HK-2 (cell line): ENCODE data around the gene STAC2.
"Not testable (repeated sequence)": the region's sequence is repeated elsewhere in the genome, so short reads cannot be mapped to it uniquely, and the experiment has no call there.

Experiments used
- DNase-seq: peaks from one replicate; pipeline ENCODE4 v3.0.0-alpha.2; 2018; ENCODE audit not compliant: unreplicated experiment

Gene STAC2

GRCh38 chr17:39225308-39225958 is at the start of gene STAC2:
TSS of gene STAC2 (minus strand) at chr17:39225945. CDS start at chr17:39225502, 443 bp downstream.
- DNase-seq: no peak

DNA sequence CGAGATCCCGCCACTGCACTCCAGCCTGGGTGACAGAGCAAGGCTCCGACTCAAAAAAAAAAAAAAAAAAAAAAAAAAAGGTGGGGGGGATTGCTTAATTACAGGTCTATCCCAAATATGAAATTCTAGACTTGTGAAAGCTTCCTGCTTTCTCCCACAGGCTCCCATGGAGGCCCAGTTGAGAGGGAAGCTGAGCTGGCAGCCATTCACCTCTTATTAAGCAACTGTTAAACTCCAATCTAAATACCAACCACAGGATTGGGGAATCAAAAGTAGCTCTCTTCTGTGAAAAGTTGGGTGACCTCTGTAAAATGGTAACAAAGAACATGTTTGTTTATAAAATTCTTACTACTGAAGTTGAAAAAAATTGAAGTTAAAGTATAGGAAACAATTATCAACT is 45.8 kb upstream of the STAC2 start:
- DNase-seq: no peak

DNA sequence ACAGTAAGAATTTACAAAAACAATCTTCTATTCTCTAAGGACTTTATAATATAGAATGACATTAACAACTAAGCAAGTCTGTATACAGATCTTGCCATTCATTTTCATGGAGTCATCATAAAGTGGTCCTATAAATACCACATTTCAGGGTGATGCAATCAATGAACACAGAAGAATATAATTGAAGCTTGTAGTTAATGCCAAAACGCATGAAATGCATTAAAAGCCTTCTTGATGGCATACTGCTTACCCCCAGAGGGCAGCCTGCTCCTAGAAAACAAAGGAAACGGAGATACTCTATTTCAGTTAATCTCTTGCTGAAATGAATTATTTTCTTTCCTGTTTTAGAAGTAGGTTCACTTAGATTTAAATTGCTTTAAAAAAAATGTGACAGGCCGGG is 45.2 kb upstream of the STAC2 start:
- no peak for DNase-seq

DNA sequence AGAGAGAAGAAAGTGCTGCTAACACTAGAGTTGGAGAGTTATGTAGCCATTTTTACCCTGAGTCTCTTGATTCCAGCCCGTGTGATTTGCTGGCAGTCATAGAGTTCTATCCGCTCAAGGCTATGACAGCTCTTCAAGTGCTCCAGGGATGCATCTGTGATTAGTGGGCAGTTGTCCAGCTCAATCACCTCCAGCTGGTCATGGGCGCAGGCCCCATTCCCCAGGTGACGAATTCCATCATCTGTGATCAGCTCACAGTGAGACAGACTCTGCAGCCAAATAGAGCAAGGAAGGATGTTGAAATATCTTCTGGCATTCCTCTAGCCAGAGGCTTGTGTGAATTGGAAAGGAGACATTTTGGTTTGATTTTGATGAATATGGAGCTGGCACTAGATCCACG is 38.4 kb upstream of the STAC2 start:
- DNase-seq: no peak

DNA sequence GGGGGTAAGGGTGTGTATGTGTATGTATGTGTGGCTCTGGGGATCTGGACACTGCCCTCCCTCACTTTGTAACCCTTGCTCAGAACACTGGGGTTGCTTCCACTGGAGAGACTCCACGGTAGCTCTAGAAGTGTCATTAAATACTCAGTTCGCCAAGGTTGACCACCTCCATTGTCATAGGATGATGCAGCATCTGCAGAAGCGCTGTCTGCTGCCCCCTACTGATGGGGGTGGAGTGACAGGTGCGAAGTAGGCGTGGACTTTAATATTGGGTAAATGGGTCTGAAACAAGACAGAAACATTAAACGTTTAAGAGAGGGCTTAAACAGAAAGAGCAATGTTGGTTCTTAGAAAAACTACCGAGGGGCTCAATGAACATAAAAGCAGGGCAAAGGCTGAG is 35.5 kb upstream of the STAC2 start:
- no peak for DNase-seq

- no peak for DNase-seq
Observed at GRCh38 chr17:39252788-39253460, 27.2 kb upstream of the STAC2 start.

- no peak for DNase-seq
Observed at GRCh38 chr17:39251997-39252396, 26.3 kb upstream of the STAC2 start.

DNA sequence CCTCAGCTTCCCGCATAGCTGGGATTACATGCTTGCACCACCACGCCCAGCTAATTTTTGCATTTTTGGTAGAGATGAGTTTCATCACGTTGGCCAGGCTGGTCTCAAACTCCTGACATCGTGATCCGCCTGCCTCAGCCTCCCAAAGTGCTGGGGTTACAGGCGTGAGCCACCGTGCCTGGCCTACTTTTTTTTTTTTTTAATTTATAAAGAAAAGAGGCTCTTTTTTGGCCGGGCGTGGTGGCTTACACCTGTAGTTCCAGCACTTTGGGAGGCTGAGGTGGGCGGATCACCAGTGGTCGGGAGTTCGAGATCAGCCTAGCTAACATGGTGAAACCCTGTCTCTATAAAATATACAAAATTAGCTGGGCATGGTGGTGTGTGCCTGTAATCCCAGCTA is 24.3 kb upstream of the STAC2 start:
- DNase-seq: not testable (repeated sequence)

GRCh38 chr17:39246274-39246673 is 20.5 kb upstream of the STAC2 start:
- no peak for DNase-seq

- peak; percentile 80 for DNase-seq
Observed at GRCh38 chr17:39244600-39245570, 19.1 kb upstream of the STAC2 start.

DNA sequence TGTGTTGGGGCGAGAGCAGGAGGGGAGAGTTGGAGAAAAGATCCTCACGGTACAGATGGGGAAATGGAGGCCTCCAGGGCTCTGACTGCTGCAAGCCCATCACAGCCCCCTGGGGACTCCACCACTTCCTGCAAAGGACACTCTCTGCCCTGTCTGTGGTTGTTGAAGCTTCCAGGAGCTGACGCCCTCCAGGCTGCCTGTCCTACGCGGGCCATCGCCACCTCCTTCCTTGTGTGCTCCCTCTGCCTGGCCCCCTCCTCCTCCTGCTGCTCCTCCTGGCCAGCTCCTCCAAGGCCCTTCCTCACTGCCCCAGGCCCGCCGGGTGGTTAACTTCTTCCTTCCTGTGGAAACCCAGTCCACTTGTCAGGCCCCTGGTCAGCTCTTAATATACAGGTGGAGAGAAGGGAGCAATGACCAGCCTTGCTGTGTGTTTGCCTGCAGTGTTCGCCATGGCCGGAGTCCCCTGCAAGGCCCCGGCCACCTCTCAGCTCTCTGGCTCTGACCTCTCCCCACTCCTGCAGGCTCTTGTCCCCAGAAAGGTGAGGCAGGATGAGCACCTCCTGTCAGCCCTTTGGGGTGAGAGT is 18.4 kb upstream of the STAC2 start:
- no peak for DNase-seq

DNA sequence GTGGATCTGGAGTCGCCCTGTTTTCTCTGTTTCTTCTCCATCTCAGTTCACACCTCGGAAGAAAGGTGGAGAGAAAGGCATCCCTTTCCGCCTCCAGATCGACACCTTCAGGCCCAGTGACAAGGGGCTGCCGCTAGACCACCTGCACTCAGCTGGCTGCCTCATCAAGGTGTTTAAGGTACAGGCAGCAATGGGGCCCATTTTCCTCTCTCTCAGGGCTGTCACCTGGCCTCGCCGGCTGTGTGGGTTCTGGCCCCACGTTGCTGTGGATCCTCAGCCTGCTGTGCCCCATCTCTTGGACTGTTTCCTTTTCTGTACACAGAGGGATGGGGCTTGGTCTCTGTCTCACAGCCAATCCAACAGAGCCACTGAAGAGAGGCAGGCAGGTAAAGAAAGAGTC is 17.4 kb upstream of the STAC2 start:
- DNase-seq: no peak

DNA sequence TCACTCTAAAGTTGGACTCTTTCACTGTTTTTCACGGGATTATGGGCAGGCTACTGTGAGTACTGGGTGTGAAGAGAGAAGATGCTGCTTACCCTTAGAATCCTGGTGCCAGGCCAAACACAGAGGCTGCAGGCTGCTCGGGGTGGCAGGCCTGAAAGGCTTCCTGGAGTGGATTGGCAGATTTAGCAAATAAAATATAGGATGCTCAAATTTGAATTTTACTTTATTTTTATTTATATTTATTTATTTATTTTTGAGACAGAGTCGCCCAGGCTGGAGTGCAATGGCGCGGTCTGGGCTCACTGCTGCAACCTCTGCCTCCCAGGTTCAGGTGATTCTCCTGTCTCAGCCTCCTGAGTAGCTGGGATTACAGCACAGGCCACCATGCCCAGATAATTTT is 14.9 kb upstream of the STAC2 start:
- DNase-seq: no peak

- DNase-seq: no peak
Observed at GRCh38 chr17:39239640-39240314, 14.0 kb upstream of the STAC2 start.

GRCh38 chr17:39238311-39238972 is 12.7 kb upstream of the STAC2 start:
- peak; percentile 57 for DNase-seq

GRCh38 chr17:39237586-39237985 is 11.8 kb upstream of the STAC2 start:
- no peak for DNase-seq

- no peak for DNase-seq
Observed at GRCh38 chr17:39236981-39237441, 11.3 kb upstream of the STAC2 start.

DNA sequence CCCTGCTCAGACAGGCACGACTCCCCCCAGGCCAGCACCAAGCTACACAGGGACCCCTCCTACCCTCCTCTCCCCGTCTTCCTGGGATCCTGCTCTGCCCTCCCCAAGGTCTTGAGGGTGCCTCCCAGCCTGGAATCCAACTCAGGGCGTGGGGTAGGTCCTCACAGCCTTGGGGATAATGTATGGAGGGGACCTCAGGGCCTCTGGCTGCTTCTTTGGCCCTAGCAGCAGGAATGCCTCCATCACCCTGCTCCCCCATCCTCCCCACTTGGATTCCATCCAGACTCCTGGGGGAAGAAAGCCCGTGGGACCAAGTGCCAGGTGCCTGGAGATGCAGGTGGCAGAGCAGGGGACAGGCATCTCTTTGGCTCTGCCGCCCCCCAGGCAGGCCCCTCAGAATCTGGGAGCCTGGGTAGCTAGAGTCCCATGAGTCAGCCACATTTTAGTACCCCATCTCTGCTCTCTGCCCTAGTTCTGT is 10.7 kb upstream of the STAC2 start:
- DNase-seq: no peak

- DNase-seq: peak; percentile 40
Observed at GRCh38 chr17:39235555-39236449, 10.1 kb upstream of the STAC2 start.
